Trophoblast cell (in vitro differentiated cells and primary cell): ENCODE measurements around the gene DGKD.

ENCODE experiments used
- DNase-seq, 2 donors: peaks; one replicate each; pipeline ENCODE4 v3.0.0-alpha.2; 2016
- H2AFZ ChIP-seq: 2 replicates; pipeline ENCODE4 v1.6.1; 2013; ENCODE audit warnings: low read length, moderate library complexity, mild to moderate bottlenecking; ENCODE audit not compliant: insufficient read depth, poor library complexity
- H2AK5ac ChIP-seq: 2 replicates; pipeline ENCODE4 v1.6.1; 2013; ENCODE audit warnings: mild to moderate bottlenecking, low read length
- H2BK120ac ChIP-seq: 2 replicates; pipeline ENCODE4 v1.6.1; 2013; ENCODE audit warnings: low read length, mild to moderate bottlenecking, moderate library complexity; ENCODE audit not compliant: insufficient read depth, poor library complexity
- H2BK12ac ChIP-seq: 2 replicates; pipeline ENCODE4 v1.6.1; 2013; ENCODE audit warnings: mild to moderate bottlenecking, low read length, moderate library complexity
- H2BK5ac ChIP-seq: 2 replicates; pipeline ENCODE4 v1.6.1; 2013; ENCODE audit warnings: low read length, low read depth, moderate library complexity, mild to moderate bottlenecking; ENCODE audit not compliant: poor library complexity
- H3K14ac ChIP-seq: 2 replicates; pipeline ENCODE4 v1.6.1; 2013; ENCODE audit warnings: mild to moderate bottlenecking, low read length
- H3K18ac ChIP-seq: 2 replicates; pipeline ENCODE4 v1.6.1; 2013; ENCODE audit warnings: mild to moderate bottlenecking, low read length
- H3K23ac ChIP-seq: 2 replicates; pipeline ENCODE4 v1.6.1; 2013; ENCODE audit warnings: low read length
- H3K27ac ChIP-seq: 2 replicates; pipeline ENCODE4 v1.5.1; 2013; ENCODE audit warnings: low read depth, mild to moderate bottlenecking, inconsistent platforms, low read length, moderate library complexity
- H3K27me3 ChIP-seq: 2 replicates; pipeline ENCODE4 v1.6.1; 2013; ENCODE audit warnings: inconsistent platforms, mild to moderate bottlenecking, low read length, moderate library complexity; ENCODE audit not compliant: insufficient read depth
- H3K36me3 ChIP-seq, 2 experiments: 1 replicate in 1 of 2; 2 replicates in 1 of 2; pipeline ENCODE4 v1.6.1; 2013; ENCODE audit warnings: low read length in 2 of 2, mild to moderate bottlenecking in 2 of 2, moderate library complexity in 1 of 2; ENCODE audit not compliant: insufficient read depth in 2 of 2, control insufficient read depth in 1 of 2
- H3K4ac ChIP-seq: 2 replicates; pipeline ENCODE4 v1.6.1; 2013; ENCODE audit warnings: low read depth, mild to moderate bottlenecking, low read length, moderate library complexity
- H3K4me1 ChIP-seq, 2 experiments: 1 replicate in 1 of 2; 2 replicates in 1 of 2; pipeline ENCODE4 v1.6.1; 2013; ENCODE audit warnings: low read length in 2 of 2, mild to moderate bottlenecking in 2 of 2, moderate library complexity in 1 of 2; ENCODE audit not compliant: insufficient read depth in 2 of 2, control insufficient read depth in 1 of 2
- H3K4me2 ChIP-seq: 2 replicates; pipeline ENCODE4 v1.6.1; 2013; ENCODE audit warnings: inconsistent platforms, mild to moderate bottlenecking, low read length, moderate library complexity
- H3K4me3 ChIP-seq: 2 replicates; pipeline ENCODE4 v1.5.1; 2013; ENCODE audit warnings: mild to moderate bottlenecking, low read depth, low read length, inconsistent platforms
- H3K79me1 ChIP-seq: one replicate; pipeline ENCODE4 v1.6.1; 2013; ENCODE audit warnings: low read length
- H3K79me2 ChIP-seq: 2 replicates; pipeline ENCODE4 v1.6.1; 2013; ENCODE audit warnings: low read length, mild to moderate bottlenecking; ENCODE audit not compliant: control insufficient read depth, insufficient read depth, poor library complexity
- H3K9ac ChIP-seq: 2 replicates; pipeline ENCODE4 v1.6.1; 2013; ENCODE audit warnings: mild to moderate bottlenecking, low read length
- H3K9me3 ChIP-seq: 2 replicates; pipeline ENCODE4 v1.6.1; 2013; ENCODE audit warnings: low read depth, mild to moderate bottlenecking, control low read depth, inconsistent platforms, low read length; ENCODE audit not compliant: insufficient read depth
- H4K12ac ChIP-seq: 2 replicates; pipeline ENCODE4 v1.6.1; 2013; ENCODE audit warnings: low read depth, mild to moderate bottlenecking, low read length, moderate library complexity
- H4K8ac ChIP-seq: 2 replicates; pipeline ENCODE4 v1.6.1; 2013; ENCODE audit warnings: low read depth, mild to moderate bottlenecking, low read length, moderate library complexity
- H4K91ac ChIP-seq: one replicate; pipeline ENCODE4 v1.6.1; 2013; ENCODE audit warnings: low read depth, mild to moderate bottlenecking, low read length, moderate library complexity
- whole genome bisulfite sequencing: extraction: QIAGEN DNeasy Blood & Tissue Kit; methylation state at CpG from one replicate; pipeline ENCODE4 v1.1.7; 2013; ENCODE audit warnings: missing lambda C conversion rate; ENCODE audit not compliant: insufficient read length, insufficient coverage; ENCODE audit errors: extremely low coverage; 5-methylcytosine and 5-hydroxymethylcytosine counted together

DGKD gene

DNA sequence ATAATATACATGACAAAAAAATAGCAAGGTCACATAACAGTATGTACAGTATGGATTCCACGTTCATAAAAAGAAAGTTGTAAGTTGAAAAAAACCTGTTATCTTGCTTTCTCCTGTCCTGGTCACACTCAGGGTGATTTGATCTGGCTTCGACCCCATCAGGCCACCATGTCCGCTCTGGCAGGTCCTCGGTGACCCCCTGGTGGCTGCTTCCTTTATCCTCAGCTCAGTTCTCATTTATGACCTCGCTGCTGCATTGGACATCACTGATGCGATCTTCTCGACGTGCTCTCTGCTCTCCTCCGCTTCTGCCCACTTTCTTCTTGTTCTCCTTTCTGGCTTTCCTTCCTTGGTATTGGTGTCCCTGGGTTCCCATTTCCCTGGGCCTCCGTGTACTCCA is 29.7 kb downstream of the DGKD start:
- Histone ChIP-seq H3K27me3 (no peaks in the 10 kb centered on the region), H2AK5ac (no peak overlapping the region), H3K79me2 (no peaks in the 10 kb centered on the region), H4K91ac (no peak overlapping the region), H3K23ac (no peak overlapping the region), H2BK120ac (no peak overlapping the region), H4K12ac (no peak overlapping the region), H2BK5ac (no peak overlapping the region), H3K36me3 (no peaks in the 10 kb centered on the region), H3K4me3 (no peak overlapping the region), H3K9ac (no peak overlapping the region), H3K9me3 (peaks cover 1% of the 10 kb centered on the region), H3K18ac (no peak overlapping the region), H2AFZ (no peak overlapping the region), H3K79me1 (no peaks in the 10 kb centered on the region), H3K14ac (no peak overlapping the region), H3K4me2 (no peak overlapping the region), H3K27ac (no peak overlapping the region), H3K4me1 (no peaks in the 10 kb centered on the region), H4K8ac (no peak overlapping the region), H2BK12ac (no peak overlapping the region), H3K4ac (peak overlapping the region; percentile 4)
- peak in 1 of 2 donors; percentile 34 for DNase-seq
- no CpG with 5 or more reads among the region's 10 CpGs for WGBS

DNA sequence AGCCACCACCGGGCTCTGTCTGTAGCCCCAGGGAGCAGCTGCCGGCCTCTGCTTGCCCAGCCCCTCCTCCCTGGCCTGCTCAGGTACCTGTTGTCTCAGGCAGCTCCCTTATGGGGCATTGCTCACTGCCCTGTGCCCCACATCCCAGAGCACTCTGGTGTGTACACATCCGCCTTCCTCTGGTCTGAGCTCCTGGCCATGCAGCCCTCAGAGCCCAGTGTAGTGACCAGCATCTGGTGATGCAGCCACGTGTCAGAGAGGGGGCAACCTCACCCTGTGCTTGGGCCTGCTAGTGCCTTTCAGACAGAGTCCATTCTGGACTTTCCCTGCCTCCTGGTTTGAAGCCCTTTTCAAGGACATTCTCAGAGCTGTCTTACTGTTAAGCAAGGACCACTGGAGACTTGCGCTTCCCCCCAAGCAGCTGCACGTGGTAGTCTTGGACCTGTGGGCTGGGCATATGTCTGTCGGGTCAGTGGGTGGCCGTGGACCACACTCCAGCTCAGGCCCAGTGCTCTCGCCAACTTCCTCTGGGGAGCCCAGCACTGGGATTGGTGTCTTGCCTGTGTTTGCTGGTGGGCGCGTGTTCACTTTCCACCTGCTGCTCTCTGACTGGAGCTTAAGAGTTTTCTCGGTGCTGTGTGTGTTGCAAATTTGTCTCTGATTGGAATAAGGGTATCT is 30.7 kb downstream of the DGKD start:
- Histone ChIP-seq H3K4me1 (no peaks in the 10 kb centered on the region), H3K36me3 (no peaks in the 10 kb centered on the region), H2AK5ac (no peak overlapping the region), H3K9ac (no peak overlapping the region), H3K18ac (no peak overlapping the region), H3K79me1 (no peaks in the 10 kb centered on the region), H3K27me3 (no peaks in the 10 kb centered on the region), H3K23ac (no peak overlapping the region), H4K12ac (no peak overlapping the region), H3K4me3 (no peak overlapping the region), H3K27ac (no peak overlapping the region), H3K9me3 (peaks cover 1% of the 10 kb centered on the region), H2AFZ (no peak overlapping the region), H4K91ac (no peak overlapping the region), H3K4ac (peak overlapping the region; percentile 10), H3K79me2 (no peaks in the 10 kb centered on the region), H4K8ac (no peak overlapping the region), H3K4me2 (no peak overlapping the region), H2BK12ac (no peak overlapping the region), H3K14ac (no peak overlapping the region), H2BK5ac (no peak overlapping the region), H2BK120ac (no peak overlapping the region)
- no peak for DNase-seq
- WGBS: no CpG with 5 or more reads among the region's 12 CpGs

DNA sequence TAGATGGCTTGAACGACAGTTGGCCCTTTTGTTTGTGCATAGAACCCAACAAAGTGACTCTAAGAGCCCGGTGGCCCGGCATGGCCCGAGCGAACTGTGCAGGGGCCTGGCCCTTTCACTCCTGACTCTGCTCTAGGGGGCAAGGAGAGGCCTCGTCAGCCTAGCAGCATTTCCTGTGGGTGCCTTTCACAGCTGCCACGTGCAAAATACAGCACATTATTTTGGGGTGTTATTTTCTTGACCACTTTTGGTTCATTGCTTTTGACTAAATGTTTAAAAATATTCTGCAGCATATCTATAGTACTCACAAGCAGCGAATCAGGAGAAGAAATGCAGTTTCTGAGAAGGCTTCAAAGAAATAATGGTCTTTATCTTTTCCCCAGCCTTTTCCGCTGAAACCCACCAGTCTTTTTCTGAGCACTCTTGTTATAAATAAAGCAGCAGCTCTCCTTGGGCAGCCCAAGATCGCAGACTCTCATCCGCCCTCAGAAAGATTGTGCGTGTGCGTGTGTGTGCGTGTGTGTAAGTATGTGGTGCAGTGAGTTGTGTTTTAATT is 31.3 kb downstream of the DGKD start:
- Histone ChIP-seq H3K4me2 (no peak overlapping the region), H3K14ac (no peak overlapping the region), H3K9me3 (no peaks in the 10 kb centered on the region), H3K23ac (no peak overlapping the region), H2AFZ (no peak overlapping the region), H3K79me1 (no peaks in the 10 kb centered on the region), H2BK120ac (no peak overlapping the region), H3K27ac (no peak overlapping the region), H4K8ac (no peak overlapping the region), H4K12ac (no peak overlapping the region), H2AK5ac (no peak overlapping the region), H2BK5ac (no peak overlapping the region), H4K91ac (no peak overlapping the region), H3K4me1 (no peaks in the 10 kb centered on the region), H3K4ac (no peak overlapping the region), H3K27me3 (no peaks in the 10 kb centered on the region), H3K9ac (no peak overlapping the region), H3K18ac (no peak overlapping the region), H3K4me3 (no peak overlapping the region), H3K36me3 (no peaks in the 10 kb centered on the region), H2BK12ac (no peak overlapping the region), H3K79me2 (no peaks in the 10 kb centered on the region)
- no peak for DNase-seq
- WGBS: 100% methylated on average over 2 of the region's 14 CpGs

GRCh38 chr2:233386382-233387041 is 32.2 kb downstream of the DGKD start:
- no peak overlapping the region for H2BK120ac ChIP-seq
- no peak overlapping the region for H3K9ac ChIP-seq
- no peak overlapping the region for H3K4me2 ChIP-seq
- no peak overlapping the region for H2AFZ ChIP-seq
- no peak overlapping the region for H3K14ac ChIP-seq
- no peak overlapping the region for H2BK5ac ChIP-seq
- H3K9me3 ChIP-seq: no peaks in the 10 kb centered on the region
- no peak for DNase-seq
- no peaks in the 10 kb centered on the region for H3K36me3 ChIP-seq
- H3K23ac ChIP-seq: no peak overlapping the region
- no peak overlapping the region for H4K12ac ChIP-seq
- no peak overlapping the region for H4K8ac ChIP-seq
- H3K4me3 ChIP-seq: no peak overlapping the region
- no peaks in the 10 kb centered on the region for H3K79me1 ChIP-seq
- WGBS: no CpG with 5 or more reads among the region's 13 CpGs
- H3K27me3 ChIP-seq: no peaks in the 10 kb centered on the region
- H4K91ac ChIP-seq: no peak overlapping the region
- H3K79me2 ChIP-seq: no peaks in the 10 kb centered on the region
- no peak overlapping the region for H2AK5ac ChIP-seq
- no peak overlapping the region for H2BK12ac ChIP-seq
- no peaks in the 10 kb centered on the region for H3K4me1 ChIP-seq
- no peak overlapping the region for H3K27ac ChIP-seq
- no peak overlapping the region for H3K4ac ChIP-seq
- peak overlapping the region; percentile 6 for H3K18ac ChIP-seq
